Neural cell (in vitro differentiated cells): Measurements from ENCODE around the gene CDK5R1. TPM values are rescaled to one million over a fixed set of nuclear protein-coding genes. Genes with fewer than 3 reads are reported as not detected.

Experiments used
- H2AFZ ChIP-seq: fragments of 200-600, 300-800 bp; sonication (generic), shearing (Covaris generic); 2 replicates; pipeline ENCODE4 v1.6.0; 2014; ENCODE audit warnings: low read depth, mild to moderate bottlenecking, antibody characterized with exemption, low read length, moderate library complexity
- H3F3A ChIP-seq: fragments of 200-600 bp; shearing (Covaris generic); 2 replicates; pipeline ENCODE4 v1.6.1; 2016; ENCODE audit warnings: mild to moderate bottlenecking, moderate library complexity, mixed read lengths, antibody characterized with exemption, low read length; ENCODE audit not compliant: insufficient read depth, poor library complexity, severe bottlenecking
- H3K27ac ChIP-seq: fragments of 200-600, 300-800 bp; sonication (generic), shearing (Covaris generic); 2 replicates; pipeline ENCODE4 v1.5.1; 2014; ENCODE audit warnings: mild to moderate bottlenecking, low read length, moderate library complexity
- H3K27me3 ChIP-seq: fragments of 300-800, 200-600 bp; sonication (generic), shearing (Covaris generic); 2 replicates; pipeline ENCODE4 v1.6.0; 2014; ENCODE audit warnings: mild to moderate bottlenecking, low read depth, low read length, moderate library complexity; ENCODE audit not compliant: insufficient read depth
- H3K36me3 ChIP-seq: fragments of 300-800, 200-600 bp; sonication (generic), shearing (Covaris generic); 2 replicates; pipeline ENCODE4 v1.5.1; 2014; ENCODE audit warnings: mild to moderate bottlenecking, antibody characterized with exemption, low read length, moderate library complexity; ENCODE audit not compliant: insufficient read depth
- H3K4me2 ChIP-seq: fragments of 300-800, 200-600 bp; sonication (generic), shearing (Covaris generic); 2 replicates; pipeline ENCODE4 v1.6.0; 2014; ENCODE audit warnings: mild to moderate bottlenecking, low read length
- H3K4me3 ChIP-seq: fragments of 300-800, 200-600 bp; sonication (generic), shearing (Covaris generic); 2 replicates; pipeline ENCODE4 v1.5.1; 2014; ENCODE audit warnings: mild to moderate bottlenecking, low read length, moderate library complexity
- H3K79me2 ChIP-seq: fragments of 200-600 bp; shearing (Covaris generic); replicated peaks from 2 replicates; pipeline ENCODE4 v1.6.0; 2014; ENCODE audit warnings: mild to moderate bottlenecking, low read length, moderate library complexity; ENCODE audit not compliant: insufficient read depth
- H3K9ac ChIP-seq: fragments of 300-800, 200-600 bp; sonication (generic), shearing (Covaris generic); 2 replicates; pipeline ENCODE4 v1.6.1; 2016; ENCODE audit warnings: mild to moderate bottlenecking, low read length, mixed read lengths
- H3K9me2 ChIP-seq: fragments of 200-600 bp; shearing (Covaris generic); 2 replicates; pipeline ENCODE4 v1.6.1; 2016; ENCODE audit warnings: mild to moderate bottlenecking, low read length, mixed read lengths; ENCODE audit not compliant: insufficient read depth
- H3K9me3 ChIP-seq: fragments of 200-600, 300-800 bp; sonication (generic), shearing (Covaris generic); 2 replicates; pipeline ENCODE4 v1.6.1; 2016; ENCODE audit warnings: mild to moderate bottlenecking, mixed run types, low read length, moderate library complexity, mixed read lengths
- H4K20me1 ChIP-seq: fragments of 200-600 bp; shearing (Covaris generic); 2 replicates; pipeline ENCODE4 v1.6.1; 2016; ENCODE audit warnings: mild to moderate bottlenecking, mixed run types; ENCODE audit not compliant: insufficient read depth
- EP300 ChIP-seq: fragments of 450-650 bp; conservative IDR thresholded peaks from 2 replicates; pipeline ENCODE4 v1.6.1; 2014; ENCODE audit warnings: antibody characterized with exemption, mild to moderate bottlenecking, moderate library complexity; ENCODE audit not compliant: poor library complexity, severe bottlenecking
- EZH2 ChIP-seq: fragments of 200-600, 300-800 bp; shearing (Covaris generic), sonication (generic); IDR thresholded peaks from 2 replicates; pipeline ENCODE4 v1.6.1; 2014; ENCODE audit warnings: antibody characterized with exemption, low read length, borderline replicate concordance, mild to moderate bottlenecking; ENCODE audit not compliant: insufficient read depth, poor library complexity, severe bottlenecking
- MXI1 ChIP-seq: fragments of 450-650 bp; conservative IDR thresholded peaks from 2 replicates; pipeline ENCODE4 v1.6.1; 2014; ENCODE audit warnings: antibody characterized with exemption, mild to moderate bottlenecking; ENCODE audit not compliant: poor library complexity, severe bottlenecking
- POLR2AphosphoS5 ChIP-seq: IDR thresholded peaks from 2 replicates; pipeline ENCODE4 v1.6.1; 2012
- RAD21 ChIP-seq: fragments of 450-650 bp; conservative IDR thresholded peaks from 2 replicates; pipeline ENCODE4 v1.6.1; 2014; ENCODE audit warnings: antibody characterized with exemption, mild to moderate bottlenecking, moderate library complexity
- SMC3 ChIP-seq: fragments of 450-650 bp; conservative IDR thresholded peaks from 2 replicates; pipeline ENCODE4 v1.6.1; 2014; ENCODE audit warnings: antibody characterized with exemption, mild to moderate bottlenecking, moderate library complexity; ENCODE audit not compliant: poor library complexity
- TAF1 ChIP-seq: IDR thresholded peaks from 2 replicates; pipeline ENCODE4 v1.6.1; 2012; ENCODE audit warnings: low read depth
- polyA plus RNA-seq: library from polyadenylated mRNA; depleted of rRNA; stranded (reverse); fragments of >200 nt; gene quantifications from 2 replicates; pipeline ENCODE4 v1.2.3, GENCODE V29; 2014
- TF ChIP-seq, protein P1 (sequence below): fragments of 450-650 bp; IDR thresholded peaks from 2 replicates; pipeline ENCODE4 v1.5.1; 2014; ENCODE audit warnings: antibody characterized with exemption, mild to moderate bottlenecking, moderate library complexity; ENCODE audit not compliant: poor library complexity, severe bottlenecking
- TF ChIP-seq, protein P2 (sequence below): IDR thresholded peaks from 2 replicates; pipeline ENCODE4 v1.6.1; 2012; ENCODE audit warnings: borderline replicate concordance

The CDK5R1 gene
- polyA plus RNA-seq, 1 donor from 2014 or later = 199 TPM

DNA sequence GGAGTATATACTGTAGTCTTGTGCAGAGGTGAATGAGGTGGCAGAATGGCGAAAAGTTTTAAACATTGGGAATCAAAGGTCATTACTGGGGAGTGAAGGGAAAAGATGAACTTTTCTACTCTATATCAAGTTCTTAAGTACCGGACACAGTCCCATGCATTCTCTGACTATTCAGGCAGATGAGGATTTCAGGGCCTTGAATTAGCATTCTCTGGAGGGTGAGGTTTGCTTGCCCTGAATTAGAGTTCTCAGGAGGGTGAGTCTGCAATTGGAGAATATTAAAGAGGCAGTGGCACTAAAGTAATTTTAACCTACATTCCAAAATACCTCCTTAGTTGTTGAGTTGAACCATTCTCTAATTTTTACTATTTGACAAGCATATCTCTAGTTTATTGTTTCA, 33.4 kb upstream of the CDK5R1 start:
- Histone ChIP-seq H3K36me3 (peaks cover 24% of the 10 kb centered on the region), H3K9me2 (no peaks in the 10 kb centered on the region), H3F3A (no peaks in the 10 kb centered on the region), H4K20me1 (no peaks in the 10 kb centered on the region), H3K79me2 (peaks cover 21% of the 10 kb centered on the region), H2AFZ (no peak overlapping the region), H3K9ac (no peak overlapping the region), H3K27me3 (no peaks in the 10 kb centered on the region), H3K4me2 (no peak overlapping the region), H3K4me3 (no peak overlapping the region), H3K9me3 (no peaks in the 10 kb centered on the region), H3K27ac (no peak overlapping the region)
- TF ChIP-seq EZH2 = no peak
- no peak for TF ChIP-seq SMC3
- no peak for TF ChIP-seq TAF1
- TF ChIP-seq, protein P1, sequence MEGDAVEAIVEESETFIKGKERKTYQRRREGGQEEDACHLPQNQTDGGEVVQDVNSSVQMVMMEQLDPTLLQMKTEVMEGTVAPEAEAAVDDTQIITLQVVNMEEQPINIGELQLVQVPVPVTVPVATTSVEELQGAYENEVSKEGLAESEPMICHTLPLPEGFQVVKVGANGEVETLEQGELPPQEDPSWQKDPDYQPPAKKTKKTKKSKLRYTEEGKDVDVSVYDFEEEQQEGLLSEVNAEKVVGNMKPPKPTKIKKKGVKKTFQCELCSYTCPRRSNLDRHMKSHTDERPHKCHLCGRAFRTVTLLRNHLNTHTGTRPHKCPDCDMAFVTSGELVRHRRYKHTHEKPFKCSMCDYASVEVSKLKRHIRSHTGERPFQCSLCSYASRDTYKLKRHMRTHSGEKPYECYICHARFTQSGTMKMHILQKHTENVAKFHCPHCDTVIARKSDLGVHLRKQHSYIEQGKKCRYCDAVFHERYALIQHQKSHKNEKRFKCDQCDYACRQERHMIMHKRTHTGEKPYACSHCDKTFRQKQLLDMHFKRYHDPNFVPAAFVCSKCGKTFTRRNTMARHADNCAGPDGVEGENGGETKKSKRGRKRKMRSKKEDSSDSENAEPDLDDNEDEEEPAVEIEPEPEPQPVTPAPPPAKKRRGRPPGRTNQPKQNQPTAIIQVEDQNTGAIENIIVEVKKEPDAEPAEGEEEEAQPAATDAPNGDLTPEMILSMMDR = no peak
- no peak for TF ChIP-seq POLR2AphosphoS5
- no peak for TF ChIP-seq MXI1
- no peak for TF ChIP-seq EP300
- TF ChIP-seq, protein P2, sequence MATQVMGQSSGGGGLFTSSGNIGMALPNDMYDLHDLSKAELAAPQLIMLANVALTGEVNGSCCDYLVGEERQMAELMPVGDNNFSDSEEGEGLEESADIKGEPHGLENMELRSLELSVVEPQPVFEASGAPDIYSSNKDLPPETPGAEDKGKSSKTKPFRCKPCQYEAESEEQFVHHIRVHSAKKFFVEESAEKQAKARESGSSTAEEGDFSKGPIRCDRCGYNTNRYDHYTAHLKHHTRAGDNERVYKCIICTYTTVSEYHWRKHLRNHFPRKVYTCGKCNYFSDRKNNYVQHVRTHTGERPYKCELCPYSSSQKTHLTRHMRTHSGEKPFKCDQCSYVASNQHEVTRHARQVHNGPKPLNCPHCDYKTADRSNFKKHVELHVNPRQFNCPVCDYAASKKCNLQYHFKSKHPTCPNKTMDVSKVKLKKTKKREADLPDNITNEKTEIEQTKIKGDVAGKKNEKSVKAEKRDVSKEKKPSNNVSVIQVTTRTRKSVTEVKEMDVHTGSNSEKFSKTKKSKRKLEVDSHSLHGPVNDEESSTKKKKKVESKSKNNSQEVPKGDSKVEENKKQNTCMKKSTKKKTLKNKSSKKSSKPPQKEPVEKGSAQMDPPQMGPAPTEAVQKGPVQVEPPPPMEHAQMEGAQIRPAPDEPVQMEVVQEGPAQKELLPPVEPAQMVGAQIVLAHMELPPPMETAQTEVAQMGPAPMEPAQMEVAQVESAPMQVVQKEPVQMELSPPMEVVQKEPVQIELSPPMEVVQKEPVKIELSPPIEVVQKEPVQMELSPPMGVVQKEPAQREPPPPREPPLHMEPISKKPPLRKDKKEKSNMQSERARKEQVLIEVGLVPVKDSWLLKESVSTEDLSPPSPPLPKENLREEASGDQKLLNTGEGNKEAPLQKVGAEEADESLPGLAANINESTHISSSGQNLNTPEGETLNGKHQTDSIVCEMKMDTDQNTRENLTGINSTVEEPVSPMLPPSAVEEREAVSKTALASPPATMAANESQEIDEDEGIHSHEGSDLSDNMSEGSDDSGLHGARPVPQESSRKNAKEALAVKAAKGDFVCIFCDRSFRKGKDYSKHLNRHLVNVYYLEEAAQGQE = no peak
- TF ChIP-seq RAD21 = no peak

DNA sequence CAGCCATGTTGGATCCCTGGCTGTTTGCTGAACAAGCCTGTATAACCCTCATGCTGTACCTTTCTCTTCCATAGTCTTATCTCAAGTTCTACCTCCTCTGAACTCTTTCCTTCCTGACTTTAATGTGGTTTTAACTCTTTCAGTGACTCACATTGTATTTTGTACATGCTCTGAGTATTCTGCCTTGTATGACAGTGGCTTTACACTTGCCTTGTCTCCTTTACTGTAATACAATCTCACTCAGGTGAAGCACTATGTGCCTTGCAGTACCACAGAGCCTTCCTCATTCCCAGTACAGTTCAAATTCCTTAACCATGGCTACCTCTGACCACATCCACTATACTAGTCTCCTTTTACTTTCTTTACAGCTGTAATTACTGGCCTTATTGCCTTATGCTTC, 28.4 kb upstream of the CDK5R1 start:
- Histone ChIP-seq H3K36me3 (peaks cover 9% of the 10 kb centered on the region), H3F3A (no peaks in the 10 kb centered on the region), H3K9me3 (no peaks in the 10 kb centered on the region), H3K9me2 (no peaks in the 10 kb centered on the region), H3K4me3 (no peak overlapping the region), H3K79me2 (no peaks in the 10 kb centered on the region), H3K27me3 (no peaks in the 10 kb centered on the region), H3K27ac (no peak overlapping the region), H3K4me2 (no peak overlapping the region), H2AFZ (no peak overlapping the region), H3K9ac (no peak overlapping the region), H4K20me1 (no peaks in the 10 kb centered on the region)
- TF ChIP-seq EP300 = no peak
- TF ChIP-seq, protein P1 = no peak
